ENCODE results near the gene KLK3. TPM values are rescaled to one million over a fixed set of nuclear protein-coding genes. Genes with fewer than 3 reads are reported as not detected.

The KLK3 gene
- total and polyA plus RNA-seq, 11 donors: not detected

DNA sequence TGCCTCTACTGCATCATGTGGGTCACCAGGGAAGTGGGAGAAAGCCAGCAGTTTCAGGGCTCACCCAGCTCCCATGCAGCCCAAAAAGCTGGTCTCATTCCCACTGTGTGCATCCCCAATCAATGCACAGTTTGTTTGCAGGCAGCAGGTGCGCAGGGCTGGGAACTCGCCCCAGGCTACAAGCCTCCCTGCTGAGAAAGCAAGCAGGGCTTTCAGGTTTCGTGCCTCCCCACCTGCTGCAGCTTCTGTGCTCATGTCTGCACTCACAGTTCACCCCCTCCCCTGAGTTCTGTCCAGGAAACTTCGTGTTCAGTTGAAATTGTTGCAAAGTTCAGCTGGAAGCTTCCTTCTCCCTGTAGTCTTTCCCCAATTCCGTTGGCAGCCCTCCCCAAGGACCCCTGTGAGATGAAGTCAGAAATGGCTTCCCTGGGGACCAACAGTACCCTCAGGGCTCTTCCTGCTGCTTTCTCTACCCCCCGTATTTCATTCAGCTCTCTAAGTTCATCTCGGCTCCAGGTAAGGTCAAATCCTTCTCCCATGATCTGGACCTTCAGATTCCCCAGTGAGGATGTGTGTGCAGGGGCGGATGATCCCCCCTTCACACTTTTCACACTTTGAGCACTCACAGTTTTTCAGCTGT, 10.3 kb upstream of the KLK3 start:
- intact Hi-C loops (cut with DNase I): no loop called here
- no peaks in the 10 kb centered on the region for H3K36me3 ChIP-seq
- H3K4me1 ChIP-seq: no peaks in the 10 kb centered on the region
- no peak for TF ChIP-seq POLR2A (IDR thresholded peaks at IDR 0.05)
- TF ChIP-seq, protein P1, sequence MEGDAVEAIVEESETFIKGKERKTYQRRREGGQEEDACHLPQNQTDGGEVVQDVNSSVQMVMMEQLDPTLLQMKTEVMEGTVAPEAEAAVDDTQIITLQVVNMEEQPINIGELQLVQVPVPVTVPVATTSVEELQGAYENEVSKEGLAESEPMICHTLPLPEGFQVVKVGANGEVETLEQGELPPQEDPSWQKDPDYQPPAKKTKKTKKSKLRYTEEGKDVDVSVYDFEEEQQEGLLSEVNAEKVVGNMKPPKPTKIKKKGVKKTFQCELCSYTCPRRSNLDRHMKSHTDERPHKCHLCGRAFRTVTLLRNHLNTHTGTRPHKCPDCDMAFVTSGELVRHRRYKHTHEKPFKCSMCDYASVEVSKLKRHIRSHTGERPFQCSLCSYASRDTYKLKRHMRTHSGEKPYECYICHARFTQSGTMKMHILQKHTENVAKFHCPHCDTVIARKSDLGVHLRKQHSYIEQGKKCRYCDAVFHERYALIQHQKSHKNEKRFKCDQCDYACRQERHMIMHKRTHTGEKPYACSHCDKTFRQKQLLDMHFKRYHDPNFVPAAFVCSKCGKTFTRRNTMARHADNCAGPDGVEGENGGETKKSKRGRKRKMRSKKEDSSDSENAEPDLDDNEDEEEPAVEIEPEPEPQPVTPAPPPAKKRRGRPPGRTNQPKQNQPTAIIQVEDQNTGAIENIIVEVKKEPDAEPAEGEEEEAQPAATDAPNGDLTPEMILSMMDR (IDR thresholded peaks at IDR 0.05): no peak
- ATAC-seq (no peak), DNase-seq (no peak)
- peaks cover 0 to 28% (median 4%) of the 10 kb centered on the region in 12 donors for H3K9me3 ChIP-seq
- no peak overlapping the region for H3K4me3 ChIP-seq
- peaks cover 0 to 14% (median 0%) of the 10 kb centered on the region in 9 donors for H3K27me3 ChIP-seq
- H3K27ac ChIP-seq: no peak overlapping the region
- 56 to 64% (median 61%) methylated on average over 8 of the region's 8 CpGs for WGBS, 4 donors

DNA sequence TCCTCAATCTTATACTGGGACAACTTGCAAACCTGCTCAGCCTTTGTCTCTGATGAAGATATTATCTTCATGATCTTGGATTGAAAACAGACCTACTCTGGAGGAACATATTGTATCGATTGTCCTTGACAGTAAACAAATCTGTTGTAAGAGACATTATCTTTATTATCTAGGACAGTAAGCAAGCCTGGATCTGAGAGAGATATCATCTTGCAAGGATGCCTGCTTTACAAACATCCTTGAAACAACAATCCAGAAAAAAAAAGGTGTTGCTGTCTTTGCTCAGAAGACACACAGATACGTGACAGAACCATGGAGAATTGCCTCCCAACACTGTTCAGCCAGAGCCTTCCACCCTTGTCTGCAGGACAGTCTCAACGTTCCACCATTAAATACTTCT, 4.0 kb upstream of the KLK3 start:
- no peak for DNase-seq
- Histone ChIP-seq H3K27me3 (peaks cover 0 to 30% (median 8%) of the 10 kb centered on the region in 9 donors), H3K4me3 (no peak overlapping the region), H3K27ac (no peak overlapping the region), H3K9me3 (no peaks in the 10 kb centered on the region), H3K4me1 (no peaks in the 10 kb centered on the region), H3K36me3 (no peaks in the 10 kb centered on the region)
- TF ChIP-seq, protein P1 (IDR thresholded peaks at IDR 0.05): no peak
- no peak for TF ChIP-seq POLR2A (IDR thresholded peaks at IDR 0.05)
- WGBS, 4 donors: 46 to 61% (median 51%) methylated on average over 3 of the region's 3 CpGs
- no peak for ATAC-seq
- intact Hi-C loops (cut with DNase I): no loop called here

DNA sequence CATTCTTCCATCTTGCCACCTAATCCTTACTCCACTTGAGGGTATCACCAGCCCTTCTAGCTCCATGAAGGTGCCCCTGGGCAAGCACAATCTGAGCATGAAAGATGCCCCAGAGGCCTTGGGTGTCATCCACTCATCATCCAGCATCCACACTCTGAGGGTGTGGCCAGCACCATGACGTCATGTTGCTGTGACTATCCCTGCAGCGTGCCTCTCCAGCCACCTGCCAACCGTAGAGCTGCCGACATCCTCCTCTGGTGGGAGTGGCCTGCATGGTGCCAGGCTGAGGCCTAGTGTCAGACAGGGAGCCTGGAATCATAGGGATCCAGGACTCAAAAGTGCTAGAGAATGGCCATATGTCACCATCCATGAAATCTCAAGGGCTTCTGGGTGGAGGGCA, 3.1 kb upstream of the KLK3 start:
- Histone ChIP-seq H3K4me3 (no peak overlapping the region), H3K27me3 (peaks cover 0 to 39% (median 8%) of the 10 kb centered on the region in 9 donors), H3K9me3 (no peaks in the 10 kb centered on the region), H3K27ac (no peak overlapping the region), H3K36me3 (no peaks in the 10 kb centered on the region), H3K4me1 (no peaks in the 10 kb centered on the region)
- TF ChIP-seq, protein P1 (IDR thresholded peaks at IDR 0.05): no peak
- no peak for TF ChIP-seq POLR2A (IDR thresholded peaks at IDR 0.05)
- no peak for DNase-seq
- no peak for ATAC-seq
- 65 to 80% (median 69%) methylated on average over 2 to 4 of the region's 4 CpGs for WGBS, 4 donors
- intact Hi-C loops (cut with DNase I): no loop called here

DNA sequence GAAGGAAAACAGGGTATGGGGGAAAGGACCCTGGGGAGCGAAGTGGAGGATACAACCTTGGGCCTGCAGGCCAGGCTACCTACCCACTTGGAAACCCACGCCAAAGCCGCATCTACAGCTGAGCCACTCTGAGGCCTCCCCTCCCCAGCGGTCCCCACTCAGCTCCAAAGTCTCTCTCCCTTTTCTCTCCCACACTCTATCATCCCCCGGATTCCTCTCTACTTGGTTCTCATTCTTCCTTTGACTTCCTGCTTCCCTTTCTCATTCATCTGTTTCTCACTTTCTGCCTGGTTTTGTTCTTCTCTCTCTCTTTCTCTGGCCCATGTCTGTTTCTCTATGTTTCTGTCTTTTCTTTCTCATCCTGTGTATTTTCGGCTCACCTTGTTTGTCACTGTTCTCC, 2.7 kb downstream of the KLK3 start:
- Histone ChIP-seq H3K9me3 (no peaks in the 10 kb centered on the region), H3K36me3 (no peaks in the 10 kb centered on the region), H3K4me1 (no peaks in the 10 kb centered on the region), H3K27me3 (peaks cover 0 to 59% (median 23%) of the 10 kb centered on the region in 9 donors), H3K27ac (no peak overlapping the region), H3K4me3 (no peak overlapping the region)
- intact Hi-C loops (cut with DNase I): no loop called here
- WGBS, 4 donors: 49 to 62% (median 55%) methylated on average over 6 of the region's 6 CpGs
- TF ChIP-seq, protein P1 (IDR thresholded peaks at IDR 0.05): no peak
- TF ChIP-seq POLR2A (IDR thresholded peaks at IDR 0.05): no peak
- ATAC-seq (no peak), DNase-seq (no peak)

All from heart left ventricle (tissue), 16 donors.